Astrocyte of the spinal cord (primary cell): ENCODE measurements around the gene STX1B.
A peak's percentile ranks its signal among the peaks of the same experiment; 100 is the strongest.

Experiments
- DNase-seq: peaks from one replicate; pipeline ENCODE4 v3.0.0; 2011; ENCODE audit warnings: low read depth, low spot score
- H3K4me3 ChIP-seq: 2 replicates; pipeline ENCODE4 v1.5.1; 2011; ENCODE audit warnings: low read depth, mild to moderate bottlenecking, low read length, moderate library complexity
- in situ Hi-C: cut with HindIII; loops from 2 replicates; pipeline ENCODE4 v1.10.0; 2017; ENCODE audit warnings: low sequenced_read_pairs
- TF ChIP-seq, protein P1 (sequence below): IDR thresholded peaks from 2 replicates; pipeline ENCODE4 v1.5.1; 2012; ENCODE audit warnings: low read depth, mild to moderate bottlenecking, low read length, inconsistent platforms

Gene STX1B

DNA sequence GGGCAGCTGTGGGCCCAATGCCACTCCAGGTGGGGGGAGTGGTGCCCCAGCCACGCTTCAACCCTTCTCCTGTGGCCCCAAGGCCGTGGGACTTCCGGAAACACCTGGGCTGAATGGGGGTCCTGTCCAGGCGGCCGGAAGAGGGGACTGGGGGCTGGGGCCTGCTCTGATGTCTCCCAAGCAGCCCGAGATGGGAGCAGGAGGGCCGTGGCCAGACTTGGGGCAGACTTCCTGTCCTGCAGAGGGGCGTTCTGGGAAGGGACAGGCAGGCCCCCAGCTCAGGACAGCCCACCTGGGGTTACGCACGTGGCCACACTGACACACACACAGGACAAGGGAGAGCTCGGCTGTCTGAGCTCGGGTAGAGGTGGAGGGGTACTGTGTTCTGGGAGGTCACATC is 20.3 kb downstream of the STX1B start:
- TF ChIP-seq, protein P1, sequence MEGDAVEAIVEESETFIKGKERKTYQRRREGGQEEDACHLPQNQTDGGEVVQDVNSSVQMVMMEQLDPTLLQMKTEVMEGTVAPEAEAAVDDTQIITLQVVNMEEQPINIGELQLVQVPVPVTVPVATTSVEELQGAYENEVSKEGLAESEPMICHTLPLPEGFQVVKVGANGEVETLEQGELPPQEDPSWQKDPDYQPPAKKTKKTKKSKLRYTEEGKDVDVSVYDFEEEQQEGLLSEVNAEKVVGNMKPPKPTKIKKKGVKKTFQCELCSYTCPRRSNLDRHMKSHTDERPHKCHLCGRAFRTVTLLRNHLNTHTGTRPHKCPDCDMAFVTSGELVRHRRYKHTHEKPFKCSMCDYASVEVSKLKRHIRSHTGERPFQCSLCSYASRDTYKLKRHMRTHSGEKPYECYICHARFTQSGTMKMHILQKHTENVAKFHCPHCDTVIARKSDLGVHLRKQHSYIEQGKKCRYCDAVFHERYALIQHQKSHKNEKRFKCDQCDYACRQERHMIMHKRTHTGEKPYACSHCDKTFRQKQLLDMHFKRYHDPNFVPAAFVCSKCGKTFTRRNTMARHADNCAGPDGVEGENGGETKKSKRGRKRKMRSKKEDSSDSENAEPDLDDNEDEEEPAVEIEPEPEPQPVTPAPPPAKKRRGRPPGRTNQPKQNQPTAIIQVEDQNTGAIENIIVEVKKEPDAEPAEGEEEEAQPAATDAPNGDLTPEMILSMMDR: no peak

DNA sequence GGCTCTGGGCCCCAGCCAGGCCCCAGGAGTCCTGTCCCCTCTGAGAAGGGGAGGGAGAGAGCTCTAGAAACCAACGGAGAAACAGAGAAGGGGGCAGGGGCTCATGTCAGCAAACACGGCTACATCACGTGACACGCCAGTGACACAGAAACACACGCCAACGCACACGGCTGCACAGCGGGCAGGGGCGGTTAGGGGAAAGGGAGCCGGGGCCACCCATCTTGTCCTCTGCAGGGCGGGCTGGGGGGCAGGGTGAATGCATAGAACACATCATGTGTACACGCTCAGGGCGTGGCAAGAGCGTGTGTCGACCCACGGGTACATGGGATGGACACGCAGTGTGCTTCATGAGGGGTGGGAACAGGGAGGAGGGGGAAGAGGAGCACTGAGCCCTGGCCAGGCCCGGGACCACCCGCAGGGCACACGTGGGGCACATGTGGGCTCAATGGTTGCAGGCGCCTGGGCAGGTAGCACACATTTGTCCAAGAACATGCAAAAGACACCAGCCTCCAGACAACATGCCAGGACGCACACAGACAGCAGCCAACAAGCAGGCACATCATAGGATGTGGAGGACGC is 20.9 kb downstream of the STX1B start:
- TF ChIP-seq, protein P1: no peak
- in situ Hi-C loops: no loop called here
- no peak for DNase-seq

More for the DNA sequence above, 20.3 kb downstream of the STX1B start:
- in situ Hi-C loops: no loop called here
- DNase-seq: no peak
- no peak overlapping the region for H3K4me3 ChIP-seq

DNA sequence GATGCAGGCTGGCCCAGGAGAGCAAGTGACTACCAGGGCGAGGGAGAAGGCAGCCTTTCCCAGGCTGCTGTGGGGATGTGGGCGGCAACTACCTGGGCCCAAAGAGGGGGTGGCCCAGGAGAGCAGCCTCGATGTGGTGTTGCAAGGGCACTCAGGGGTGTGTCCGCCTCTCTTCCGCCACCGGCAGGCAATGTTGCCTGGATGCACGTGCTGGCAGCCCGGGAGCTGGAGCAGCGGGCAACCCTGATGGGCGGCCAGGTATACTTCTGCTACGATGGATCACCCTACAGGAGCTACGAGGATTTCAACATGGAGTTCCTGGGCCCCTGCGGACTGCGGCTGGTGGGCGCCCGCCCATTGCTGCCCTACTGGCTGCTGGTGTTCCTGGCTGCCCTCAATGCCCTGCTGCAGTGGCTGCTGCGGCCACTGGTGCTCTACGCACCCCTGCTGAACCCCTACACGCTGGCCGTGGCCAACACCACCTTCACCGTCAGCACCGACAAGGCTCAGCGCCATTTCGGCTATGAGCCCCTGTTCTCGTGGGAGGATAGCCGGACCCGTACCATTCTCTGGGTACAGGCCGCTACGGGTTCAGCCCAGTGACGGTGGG is 22.8 kb downstream of the STX1B start:
- no peak overlapping the region for H3K4me3 ChIP-seq
- TF ChIP-seq, protein P1: no peak
- in situ Hi-C loops: no loop called here
- DNase-seq: no peak

More for the DNA sequence above, 20.9 kb downstream of the STX1B start:
- no peak overlapping the region for H3K4me3 ChIP-seq

DNA sequence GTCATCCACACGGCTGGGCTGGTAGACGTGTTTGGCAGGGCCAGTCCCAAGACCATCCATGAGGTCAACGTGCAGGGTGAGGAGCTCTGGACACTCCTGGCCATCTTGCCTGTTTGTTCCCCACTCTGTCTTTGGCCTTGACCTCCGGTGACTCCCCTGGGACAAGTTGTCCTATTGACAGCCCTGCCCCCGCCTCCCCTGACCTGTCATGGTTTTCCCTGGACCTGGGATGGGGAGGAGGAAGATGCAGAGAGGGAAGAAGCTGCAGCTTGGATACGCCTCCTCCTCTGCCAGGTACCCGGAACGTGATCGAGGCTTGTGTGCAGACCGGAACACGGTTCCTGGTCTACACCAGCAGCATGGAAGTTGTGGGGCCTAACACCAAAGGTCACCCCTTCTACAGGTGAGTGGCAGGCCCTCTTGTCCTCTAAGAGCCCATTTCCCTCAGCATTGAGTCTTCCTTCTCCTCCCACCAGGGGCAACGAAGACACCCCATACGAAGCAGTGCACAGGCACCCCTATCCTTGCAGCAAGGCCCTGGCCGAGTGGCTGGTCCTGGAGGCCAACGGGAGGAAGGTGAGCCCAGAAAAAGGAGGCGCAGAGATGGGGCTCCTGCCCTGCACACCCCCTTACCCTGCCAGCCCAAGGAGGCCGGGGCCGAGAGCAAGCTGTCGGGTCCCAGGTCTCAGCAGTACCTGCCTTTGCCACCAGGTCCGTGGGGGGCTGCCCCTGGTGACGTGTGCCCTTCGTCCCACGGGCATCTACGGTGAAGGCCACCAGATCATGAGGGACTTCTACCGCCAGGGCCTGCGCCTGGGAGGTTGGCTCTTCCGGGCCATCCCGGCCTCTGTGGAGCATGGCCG is 24.1 kb downstream of the STX1B start:
- in situ Hi-C loops: no loop called here
- TF ChIP-seq, protein P1: no peak
- no peak overlapping the region for H3K4me3 ChIP-seq
- no peak for DNase-seq

DNA sequence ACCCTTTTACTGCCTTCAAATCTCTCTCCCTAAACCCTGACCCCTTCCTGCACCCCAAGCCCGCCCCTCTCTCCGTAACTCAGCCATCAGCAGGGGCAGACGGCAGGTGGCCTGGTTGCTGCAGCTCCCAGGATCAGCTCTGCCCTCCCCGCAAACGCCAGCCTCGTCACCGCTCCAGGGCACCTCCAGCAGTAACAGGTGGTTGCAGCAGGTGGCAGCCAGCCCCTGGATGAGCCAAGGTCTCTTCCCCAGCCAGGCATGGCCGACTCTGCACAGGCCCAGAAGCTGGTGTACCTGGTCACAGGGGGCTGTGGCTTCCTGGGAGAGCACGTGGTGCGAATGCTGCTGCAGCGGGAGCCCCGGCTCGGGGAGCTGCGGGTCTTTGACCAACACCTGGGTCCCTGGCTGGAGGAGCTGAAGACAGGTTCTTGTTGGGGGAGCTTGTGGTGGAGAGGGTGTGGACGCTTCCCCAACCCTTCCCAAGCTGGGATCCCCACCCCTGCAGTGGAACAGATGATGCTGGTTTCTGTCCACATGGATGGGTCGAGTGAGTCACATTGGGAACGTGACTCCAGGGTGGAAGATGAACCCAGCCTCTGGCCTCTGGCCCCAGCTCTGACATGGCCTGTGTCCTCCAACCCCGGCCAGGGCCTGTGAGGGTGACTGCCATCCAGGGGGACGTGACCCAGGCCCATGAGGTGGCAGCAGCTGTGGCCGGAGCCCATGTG is 24.9 kb downstream of the STX1B start:
- H3K4me3 ChIP-seq: peak overlapping the region; percentile 53
- TF ChIP-seq, protein P1: peak; percentile 19
- in situ Hi-C loops: no loop called here
- DNase-seq: no peak
